Kidney capillary endothelial cell (primary cell): ENCODE data around the gene NOM1.

Experiments
- DNase-seq: peaks from one replicate; pipeline ENCODE4 v3.0.0-alpha.2; 2018; ENCODE audit warnings: low spot score

Gene NOM1

DNA sequence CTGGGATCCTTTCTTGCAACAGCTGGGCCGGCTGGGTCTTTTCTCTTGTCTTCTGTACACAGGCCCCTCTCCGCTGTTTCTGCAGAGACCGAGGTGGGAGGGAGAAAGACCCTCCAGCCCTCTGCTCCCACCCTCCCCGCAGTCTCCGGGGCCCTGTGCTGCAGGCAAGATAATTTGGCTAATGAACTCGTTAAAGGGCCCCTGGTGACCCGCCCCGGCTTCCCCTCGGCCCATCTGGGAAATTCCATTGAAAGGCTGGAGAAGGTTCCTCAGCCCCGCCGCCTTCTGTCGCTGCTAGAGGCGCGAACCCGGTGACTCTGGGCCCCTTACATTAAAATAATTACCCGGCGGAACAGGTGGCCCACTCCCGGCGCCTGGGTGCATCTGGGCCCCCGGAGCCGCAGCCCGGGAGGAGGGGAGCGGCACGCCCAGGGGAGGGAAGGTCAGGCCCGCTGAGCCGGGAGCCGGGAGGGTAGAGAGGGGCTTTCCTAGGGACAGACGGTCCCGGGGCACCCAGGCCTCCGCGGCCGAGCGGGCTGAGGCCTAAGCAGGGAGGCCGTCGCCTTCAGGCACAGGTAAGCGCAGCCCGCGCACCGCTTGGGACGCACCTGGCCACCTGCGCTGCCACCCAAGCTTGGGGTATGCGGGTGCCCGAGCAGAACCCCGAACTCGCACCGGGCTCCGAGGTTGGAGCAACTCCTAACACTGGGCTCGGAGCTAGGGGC lies 68.3 kb downstream of the NOM1 start:
- no peak for DNase-seq

DNA sequence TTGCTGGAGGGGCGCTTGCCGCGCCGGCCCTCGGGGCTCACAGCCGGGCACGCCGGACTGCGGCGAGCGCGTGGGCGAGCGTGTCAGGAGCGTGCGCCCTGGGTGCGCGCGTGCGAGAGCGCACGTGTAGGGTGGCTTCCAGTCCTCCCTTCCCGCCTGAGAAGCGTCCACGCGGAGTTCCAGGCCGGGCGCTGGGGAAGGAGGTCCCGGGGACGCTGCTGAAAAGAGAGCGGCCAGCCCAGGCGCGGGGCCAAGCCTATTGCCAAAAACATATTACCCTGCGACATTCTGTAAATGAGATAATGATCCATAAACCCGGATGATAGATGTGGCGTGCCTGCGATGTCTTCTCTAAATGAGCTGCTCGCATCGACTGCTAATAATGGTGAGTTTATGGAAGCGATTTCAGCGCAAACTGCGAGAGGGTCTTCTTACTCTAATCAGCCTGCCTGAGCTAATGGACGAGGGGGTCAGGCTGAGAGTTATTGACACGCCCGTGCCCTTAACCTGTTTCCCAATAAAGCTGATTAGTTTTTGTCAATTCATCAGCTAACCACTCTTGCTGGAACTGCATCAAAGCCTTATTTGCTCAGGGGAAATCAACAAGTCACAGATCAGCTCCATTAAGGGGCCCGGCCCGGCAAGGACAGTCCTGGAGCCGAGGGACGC lies 69.0 kb downstream of the NOM1 start:
- DNase-seq: no peak

DNA sequence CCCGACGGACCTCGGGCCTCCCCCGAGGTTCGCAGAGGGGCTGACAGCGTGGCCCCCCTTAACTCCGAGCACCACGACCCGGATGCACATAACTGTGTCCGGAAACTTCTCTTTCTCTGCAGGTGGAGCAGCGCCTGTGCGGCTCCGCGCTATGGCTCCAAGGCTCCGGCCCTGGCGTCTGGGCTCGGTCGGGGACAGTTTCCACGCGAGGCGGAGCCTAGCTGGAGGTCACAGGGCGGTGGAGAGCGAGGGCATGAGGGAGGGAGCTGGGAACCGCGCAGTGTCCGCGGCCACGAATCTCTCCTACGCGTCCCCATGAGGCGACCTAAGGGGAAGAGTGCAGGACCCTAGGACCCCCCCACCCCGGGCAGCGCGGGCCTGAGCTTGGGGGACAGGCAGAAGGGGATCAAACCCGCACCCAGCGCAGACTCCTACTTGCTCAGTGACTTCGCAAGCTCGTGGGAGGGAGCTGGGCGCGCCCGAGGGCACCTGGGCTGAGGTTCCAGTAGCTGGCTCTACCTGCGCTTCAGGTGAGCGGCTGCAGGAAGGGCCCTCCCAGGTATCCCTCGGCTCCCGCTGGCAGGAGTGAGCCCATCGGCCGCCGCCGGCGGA lies 69.6 kb downstream of the NOM1 start:
- no peak for DNase-seq

DNA sequence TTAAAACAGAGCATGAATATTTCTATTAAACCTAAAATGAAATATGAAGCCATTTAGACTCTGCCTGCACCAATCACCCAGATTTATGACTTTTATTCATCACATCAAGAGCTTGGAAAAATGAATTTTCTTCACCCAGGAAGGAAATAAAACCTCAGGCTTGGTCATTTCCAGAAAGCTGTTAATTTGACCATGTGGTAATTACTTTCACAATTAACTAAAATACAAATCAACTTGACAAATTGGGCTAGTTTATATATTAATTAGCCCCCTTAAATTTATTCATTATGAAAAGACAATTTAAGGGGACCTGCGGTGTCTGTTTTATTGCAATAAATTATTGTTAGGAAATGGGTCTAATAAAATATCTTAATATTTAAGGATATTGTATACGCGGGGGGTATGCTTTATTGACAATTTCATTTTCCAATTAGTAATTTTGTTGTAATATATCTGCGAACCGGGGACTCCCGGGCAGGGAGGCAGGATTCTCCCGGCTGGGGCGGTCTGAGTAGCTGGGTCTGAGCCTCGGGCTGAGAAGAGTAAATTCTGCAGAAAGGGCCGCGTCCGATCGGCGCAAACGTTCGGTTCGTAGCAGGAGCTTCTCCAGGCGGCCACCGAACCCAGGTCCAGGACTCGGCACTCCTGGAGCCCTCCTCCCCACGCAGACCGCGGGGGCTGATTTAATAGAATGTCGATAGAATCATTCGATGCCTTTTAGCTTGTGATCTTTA lies 70.4 kb downstream of the NOM1 start:
- DNase-seq: no peak

DNA sequence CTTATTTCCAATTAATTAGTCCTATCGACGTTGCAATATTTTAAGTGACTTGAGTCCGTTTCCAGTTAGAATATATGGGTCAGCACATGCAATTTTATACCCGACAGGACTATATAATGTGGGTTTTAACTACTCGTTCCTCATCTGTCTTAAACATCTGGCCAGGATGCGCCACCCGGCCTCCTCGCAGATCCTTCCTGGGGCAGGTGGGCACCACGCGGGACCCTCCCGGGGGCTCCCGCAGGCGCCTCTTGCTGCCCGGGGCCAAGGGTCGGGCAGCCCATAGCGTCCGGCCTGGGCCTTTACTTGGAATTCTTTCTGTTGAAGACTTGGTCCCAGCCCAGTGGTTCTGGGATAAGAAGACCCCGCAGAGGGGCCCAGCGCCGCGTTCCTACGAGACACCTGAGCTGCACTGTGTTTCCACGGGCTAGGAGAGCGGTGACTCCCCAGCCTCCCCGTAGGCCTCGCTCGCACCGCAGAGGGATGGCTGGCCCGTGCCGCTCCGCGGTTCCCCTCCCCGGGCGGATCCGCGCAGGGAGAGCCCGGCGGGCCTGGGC lies 71.1 kb downstream of the NOM1 start:
- DNase-seq: no peak

DNA sequence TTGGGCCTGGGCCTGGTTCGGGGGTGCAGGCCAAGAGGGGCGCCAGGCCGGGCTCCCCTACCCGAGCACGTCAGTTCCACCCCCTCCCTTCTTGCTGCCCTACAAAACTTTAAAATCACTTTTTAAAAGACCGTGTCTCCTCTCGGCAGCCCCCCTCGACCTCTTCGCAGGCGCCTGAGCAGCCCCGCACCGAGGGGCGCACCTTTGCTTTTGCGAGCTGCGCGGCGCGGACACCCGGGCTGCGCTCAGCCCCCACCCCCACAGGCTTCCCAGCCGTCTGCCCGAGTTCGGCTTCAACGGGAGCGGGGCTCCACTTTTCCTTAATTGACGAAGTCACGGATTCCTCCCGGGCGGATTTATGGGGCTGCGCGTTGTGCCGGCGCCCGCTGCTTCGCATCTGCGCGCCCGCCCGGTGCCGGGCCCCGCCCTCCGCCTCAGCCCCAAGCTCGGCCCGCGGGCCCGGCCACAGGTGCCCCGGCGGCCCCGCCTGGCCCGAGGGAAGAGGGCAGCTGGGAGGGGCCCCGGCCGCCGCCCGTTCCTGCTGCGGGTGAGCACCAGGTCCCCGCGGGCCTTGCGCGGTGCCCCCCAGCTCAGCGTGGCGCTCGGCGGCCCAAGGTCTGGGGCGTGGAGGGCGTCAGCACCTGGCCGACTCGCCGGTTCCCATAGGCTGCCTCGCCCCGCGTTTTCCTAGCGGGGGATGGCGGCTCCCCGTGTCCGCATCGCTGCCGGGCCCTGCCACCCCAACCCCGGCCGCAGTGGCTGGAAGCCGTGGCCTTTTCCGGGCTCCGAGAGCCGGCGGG lies 71.8 kb downstream of the NOM1 start:
- DNase-seq: no peak

DNA sequence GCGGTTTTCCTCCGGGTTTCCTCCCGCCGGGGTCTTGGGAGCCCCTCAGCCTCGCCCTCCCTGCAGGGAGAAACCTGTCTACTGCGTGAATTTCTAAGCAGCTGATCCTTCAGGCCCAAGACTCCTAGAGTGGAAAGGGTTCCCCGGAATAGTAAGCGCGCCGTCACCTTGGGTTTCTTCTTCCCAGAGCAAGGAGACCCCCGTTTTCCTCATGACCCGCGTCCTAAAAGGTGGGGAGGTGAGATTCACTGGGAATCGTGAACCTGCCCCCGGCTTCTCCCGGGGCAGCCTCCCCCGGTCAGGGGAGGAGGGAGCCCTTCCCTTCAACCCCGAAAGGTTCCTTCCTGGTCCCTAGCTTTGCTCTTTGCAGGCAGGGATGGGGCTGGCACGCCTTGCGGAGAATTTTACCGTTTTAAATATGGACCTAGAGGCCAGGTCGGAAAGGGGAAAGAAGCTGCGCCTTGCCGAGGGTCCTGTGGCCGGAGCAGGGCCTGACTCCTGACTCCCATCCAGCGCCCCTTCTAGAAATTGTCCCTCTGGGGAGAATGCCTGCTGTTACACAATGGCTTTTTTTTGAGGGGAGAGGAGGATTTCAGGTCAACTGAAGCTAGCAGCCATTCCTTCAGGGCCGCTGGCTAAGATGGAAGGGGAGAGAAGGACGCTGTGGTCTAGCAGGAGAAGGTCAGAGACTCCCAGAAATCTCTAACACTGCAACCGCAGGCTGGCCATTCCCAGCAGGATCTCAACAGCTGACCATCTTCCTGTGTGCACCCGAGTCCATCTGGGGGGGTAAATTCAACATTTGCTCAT lies 72.6 kb downstream of the NOM1 start:
- no peak for DNase-seq
